WTC11 (cell line): Measurements from ENCODE around the gene MRTFA. TPM values are rescaled to one million over a fixed set of nuclear protein-coding genes. Genes with fewer than 3 reads are reported as not detected.

Source experiments
- ATAC-seq: fragments of 200-7000 bp; cut with Tn5 transposase; 2 replicates; pipeline ENCODE4 v1.10.0; 2021; ENCODE audit warnings: mild to moderate bottlenecking, moderate library complexity
- CTCF ChIA-PET: fragments of 300-600 bp; sonication (Branson Sonifier 250); formaldehyde crosslinking; loops from one replicate; lab custom pipeline; 2021; ENCODE audit warnings: antibody characterized with exemption; lab: Charles Lee
- POLR2A ChIA-PET: fragments of 350-600 bp; sonication (Branson Sonifier 250); formaldehyde crosslinking; loops from one replicate; lab custom pipeline; 2021; ENCODE audit warnings: antibody characterized with exemption; lab: Charles Lee
- DNase-seq: peaks from one replicate; pipeline ENCODE4 v3.0.0; 2021; ENCODE audit warnings: low spot score
- H3K27ac Mint-ChIP-seq: 2 replicates; pipeline ENCODE4 v1.8.0; 2021; ENCODE audit warnings: mixed read lengths
- H3K27me3 Mint-ChIP-seq: 2 replicates; pipeline ENCODE4 v1.8.0; 2021; ENCODE audit warnings: low read depth, mild to moderate bottlenecking, moderate library complexity, mixed read lengths
- H3K36me3 Mint-ChIP-seq: 2 replicates; pipeline ENCODE4 v1.8.0; 2021; ENCODE audit warnings: mixed read lengths
- H3K4me1 Mint-ChIP-seq: 2 replicates; pipeline ENCODE4 v1.8.0; 2022; ENCODE audit warnings: mixed read lengths
- H3K4me3 Mint-ChIP-seq: 2 replicates; pipeline ENCODE4 v1.8.0; 2021; ENCODE audit warnings: mild to moderate bottlenecking, moderate library complexity, mixed read lengths
- H3K9me3 Mint-ChIP-seq: 2 replicates; pipeline ENCODE4 v1.8.0; 2021; ENCODE audit warnings: mixed read lengths
- CTCF ChIP-seq: fragments of 200-600 bp; IDR thresholded peaks from 2 replicates; pipeline ENCODE4 v1.8.0; 2022; ENCODE audit warnings: antibody characterized with exemption
- ERG ChIP-seq: fragments of 250-450 bp; sonication (Bioruptor Pico); IDR thresholded peaks from 2 replicates; pipeline ENCODE4 v1.8.0; 2021; ENCODE audit warnings: mild to moderate bottlenecking
- GTF2I ChIP-seq: fragments of 250-450 bp; sonication (Bioruptor Pico); conservative IDR thresholded peaks from 2 replicates; pipeline ENCODE4 v1.4.0; 2021; ENCODE audit warnings: mild to moderate bottlenecking
- HMGXB4 ChIP-seq: sonication (generic); formaldehyde crosslinking; IDR thresholded peaks from 2 replicates; pipeline ENCODE4 v1.8.1; 2023; ENCODE audit warnings: mild to moderate bottlenecking, moderate library complexity, missing genetic modification reagents
- IRF2 ChIP-seq: sonication (generic); formaldehyde crosslinking; IDR thresholded peaks from 2 replicates; pipeline ENCODE4 v1.8.0; 2022; ENCODE audit warnings: low read depth, missing genetic modification reagents, borderline replicate concordance
- MLX ChIP-seq: sonication (generic); formaldehyde crosslinking; IDR thresholded peaks from 2 replicates; pipeline ENCODE4 v1.8.1; 2023; ENCODE audit warnings: mild to moderate bottlenecking, missing genetic modification reagents, moderate library complexity
- NFE2L1 ChIP-seq: sonication (generic); formaldehyde crosslinking; IDR thresholded peaks from 2 replicates; pipeline ENCODE4 v1.8.1; 2023; ENCODE audit warnings: missing genetic modification reagents
- NR2C2 ChIP-seq: sonication (generic); formaldehyde crosslinking; IDR thresholded peaks from 2 replicates; pipeline ENCODE4 v1.8.0; 2022; ENCODE audit warnings: mild to moderate bottlenecking, missing genetic modification reagents
- PREB ChIP-seq: sonication (generic); formaldehyde crosslinking; IDR thresholded peaks from 2 replicates; pipeline ENCODE4 v1.8.1; 2022; ENCODE audit warnings: mild to moderate bottlenecking, missing genetic modification reagents, moderate library complexity, borderline replicate concordance
- PRRX2 ChIP-seq: fragments of 250-450 bp; sonication (Bioruptor Pico); IDR thresholded peaks from 2 replicates; pipeline ENCODE4 v1.8.0; 2021; ENCODE audit warnings: mild to moderate bottlenecking
- RELA ChIP-seq: sonication (generic); formaldehyde crosslinking; IDR thresholded peaks from 2 replicates; pipeline ENCODE4 v1.8.1; 2022; ENCODE audit warnings: missing genetic modification reagents, mild to moderate bottlenecking, borderline replicate concordance
- SMAD3 ChIP-seq: sonication (generic); formaldehyde crosslinking; IDR thresholded peaks from 2 replicates; pipeline ENCODE4 v1.8.0; 2022; ENCODE audit warnings: missing genetic modification reagents, mild to moderate bottlenecking, borderline replicate concordance
- ZBTB21 ChIP-seq: sonication (generic); formaldehyde crosslinking; IDR thresholded peaks from 2 replicates; pipeline ENCODE4 v1.8.1; 2023; ENCODE audit warnings: mild to moderate bottlenecking, missing genetic modification reagents, borderline replicate concordance
- ZBTB43 ChIP-seq: sonication (generic); formaldehyde crosslinking; IDR thresholded peaks from 2 replicates; pipeline ENCODE4 v1.8.1; 2023; ENCODE audit warnings: mild to moderate bottlenecking, missing genetic modification reagents
- ZNF121 ChIP-seq: sonication (generic); formaldehyde crosslinking; IDR thresholded peaks from 2 replicates; pipeline ENCODE4 v1.8.0; 2023; ENCODE audit warnings: missing genetic modification reagents
- ZNF138 ChIP-seq: sonication (generic); formaldehyde crosslinking; conservative IDR thresholded peaks from 2 replicates; pipeline ENCODE4 v1.8.1; 2022; ENCODE audit warnings: mild to moderate bottlenecking, moderate library complexity, missing genetic modification reagents
- ZNF263 ChIP-seq: sonication (generic); formaldehyde crosslinking; IDR thresholded peaks from 2 replicates; pipeline ENCODE4 v1.8.1; 2022; ENCODE audit warnings: low read depth, mild to moderate bottlenecking, moderate library complexity, missing genetic modification reagents
- ZNF425 ChIP-seq: fragments of 250-450 bp; sonication (Bioruptor Pico); conservative IDR thresholded peaks from 2 replicates; pipeline ENCODE4 v1.9.0; 2021; ENCODE audit warnings: mild to moderate bottlenecking
- total RNA-seq: library from RNA; stranded (reverse); gene quantifications from 3 replicates; pipeline ENCODE4 v1.2.3, GENCODE V29; 2021

MRTFA gene
- total RNA-seq, 1 experiment from 2014 or later: 48.4 TPM

- TF ChIP-seq ZNF425 (CRISPR knock-in tag) (no peak), ERG (CRISPR knock-in tag) (no peak), SMAD3 (CRISPR knock-in tag) (no peak), ZNF263 (CRISPR knock-in tag) (no peak), GTF2I (CRISPR knock-in tag) (no peak), CTCF (no peak)
Observed at GRCh38 chr22:40535189-40535512, 101.4 kb downstream of the MRTFA start (continued).

GRCh38 chr22:40534379-40535188 lies 101.9 kb downstream of the MRTFA start:
- ChIA-PET POLR2A (interaction anchor here (0.8 kb wide), 1 partner anchor 102 kb away, joined by 3 read pairs; the partner anchor contains the start of gene MRTFA), CTCF (interaction anchor here (0.5 to 2.6 kb wide), 10 partner anchors 9 to 225 kb away, joined by 3 to 33 read pairs (median 4); no protein-coding TSS in a partner anchor)
- DNase-seq (no peak), ATAC-seq (peak; percentile 71)
- peak overlapping the region; percentile 93 for H3K27ac Mint-ChIP-seq
- H3K9me3 Mint-ChIP-seq: no peaks in the 10 kb centered on the region
- peaks cover 13% of the 10 kb centered on the region for H3K36me3 Mint-ChIP-seq
- TF ChIP-seq PRRX2 (CRISPR knock-in tag) (no peak), ZNF121 (CRISPR knock-in tag) (peak; percentile 99), HMGXB4 (CRISPR knock-in tag) (no peak), GTF2I (CRISPR knock-in tag) (peak; percentile 72; the same call in 1 of the 2 replicates), PREB (CRISPR knock-in tag) (no peak)
- H3K4me3 Mint-ChIP-seq: peak overlapping the region; percentile 25
- peaks cover 37% of the 10 kb centered on the region for H3K4me1 Mint-ChIP-seq
- H3K27me3 Mint-ChIP-seq: no peaks in the 10 kb centered on the region

- Mint-ChIP-seq H3K4me1 (peaks cover 37% of the 10 kb centered on the region), H3K4me3 (peak overlapping the region; percentile 25), H3K9me3 (no peaks in the 10 kb centered on the region), H3K36me3 (peaks cover 13% of the 10 kb centered on the region), H3K27ac (peak overlapping the region; percentile 93), H3K27me3 (no peaks in the 10 kb centered on the region)
- ChIA-PET CTCF (interaction anchor here (0.5 to 2.6 kb wide), 9 partner anchors 9 to 226 kb away, joined by 3 to 33 read pairs (median 4); no protein-coding TSS in a partner anchor), POLR2A (interaction anchor here (0.5 to 0.8 kb wide), 4 partner anchors 14 to 867 kb away, joined by 3 to 5 read pairs (median 4); partner anchors contain the start of gene MRTFA)
- ATAC-seq (peak; percentile 75), DNase-seq (no peak)
- TF ChIP-seq ZBTB43 (CRISPR knock-in tag) (no peak), NFE2L1 (CRISPR knock-in tag) (no peak), ZNF138 (CRISPR knock-in tag) (no peak), ZBTB21 (CRISPR knock-in tag) (no peak), MLX (CRISPR knock-in tag) (no peak), RELA (CRISPR knock-in tag) (no peak), NR2C2 (no peak), ZNF263 (CRISPR knock-in tag) (no peak), IRF2 (CRISPR knock-in tag) (no peak)
Observed at GRCh38 chr22:40533712-40534378, 102.7 kb downstream of the MRTFA start.
